Small intestine (tissue), 7 donors: ENCODE results near the gene SPOCD1. TPM values are rescaled to one million over a fixed set of nuclear protein-coding genes. Genes with fewer than 3 reads are reported as not detected.
A peak's percentile ranks its signal among the peaks of the same experiment; 100 is the strongest.

Experiments
- DNase-seq, 2 donors: peaks; one replicate each; pipeline versions ENCODE4 v3.0.0 to v3.0.0-alpha.2; 2013
- FAIRE-seq: peaks from 2 replicates; lab custom pipeline; 2012; peaks lifted over from hg19 to GRCh38; lab: Jason Lieb, UNC
- H3K27ac ChIP-seq, 3 donors: one replicate each; pipeline ENCODE4 v1.5.1; 2013; ENCODE audit warnings: low read length in 2 of 3, mild to moderate bottlenecking in 2 of 3, control low read depth in 1 of 3, inconsistent platforms in 1 of 3, low read depth in 1 of 3, moderate library complexity in 1 of 3
- H3K27me3 ChIP-seq, 3 donors: one replicate each; pipeline ENCODE4 v1.6.1; 2013; ENCODE audit warnings: low read length in 3 of 3, inconsistent platforms in 1 of 3; ENCODE audit not compliant: control insufficient read depth in 3 of 3, insufficient read depth in 3 of 3
- H3K36me3 ChIP-seq, 3 donors: one replicate each; pipeline ENCODE4 v1.6.1; 2013; ENCODE audit warnings: low read length in 3 of 3, inconsistent platforms in 1 of 3, low read depth in 1 of 3, mild to moderate bottlenecking in 1 of 3, moderate library complexity in 1 of 3; ENCODE audit not compliant: control insufficient read depth in 3 of 3, insufficient read depth in 2 of 3
- H3K4me1 ChIP-seq, 3 donors: one replicate each; pipeline ENCODE4 v1.6.1; 2013; ENCODE audit warnings: low read length in 2 of 3, inconsistent platforms in 1 of 3, low read depth in 1 of 3, mild to moderate bottlenecking in 1 of 3, moderate library complexity in 1 of 3; ENCODE audit not compliant: control insufficient read depth in 3 of 3, insufficient read depth in 2 of 3
- H3K4me3 ChIP-seq, 3 donors: one replicate each; pipeline ENCODE4 v1.5.1; 2013; ENCODE audit warnings: low read length in 3 of 3, control low read depth in 1 of 3, inconsistent platforms in 1 of 3, low read depth in 1 of 3, mild to moderate bottlenecking in 1 of 3, moderate library complexity in 1 of 3
- H3K9me3 ChIP-seq, 2 donors: one replicate each; pipeline ENCODE4 v1.6.1; 2013; ENCODE audit warnings: low read depth in 1 of 2, low read length in 1 of 2; ENCODE audit not compliant: control insufficient read depth in 2 of 2, insufficient read depth in 1 of 2
- WGBS, 3 donors: extraction: QIAGEN DNeasy Blood & Tissue Kit; methylation state at CpG; one replicate each; pipeline ENCODE4 v1.1.7; 2013; 5-methylcytosine and 5-hydroxymethylcytosine counted together
- polyA plus RNA-seq, 4 donors: library from polyadenylated mRNA; stranded (reverse) in 3 of 4; unstranded in 1 of 4; fragments of 200-250 nt in 3 of 4; fragments of 120-200 nt in 1 of 4; gene quantifications; one replicate each; pipeline versions ENCODE4 v1.2.1 to v1.2.3, GENCODE V29; 2013
- donor health status: healthy with polysubstance abuse.
- donor health status: control.
- donor health status: control.
- donor health status: Bipolar disorder and iron deficiency.
- donor health status: healthy.

SPOCD1 gene
- polyA plus RNA-seq, 4 donors = 0.81 to 2.0 (median 1.1) TPM; not detected in 1

DNA sequence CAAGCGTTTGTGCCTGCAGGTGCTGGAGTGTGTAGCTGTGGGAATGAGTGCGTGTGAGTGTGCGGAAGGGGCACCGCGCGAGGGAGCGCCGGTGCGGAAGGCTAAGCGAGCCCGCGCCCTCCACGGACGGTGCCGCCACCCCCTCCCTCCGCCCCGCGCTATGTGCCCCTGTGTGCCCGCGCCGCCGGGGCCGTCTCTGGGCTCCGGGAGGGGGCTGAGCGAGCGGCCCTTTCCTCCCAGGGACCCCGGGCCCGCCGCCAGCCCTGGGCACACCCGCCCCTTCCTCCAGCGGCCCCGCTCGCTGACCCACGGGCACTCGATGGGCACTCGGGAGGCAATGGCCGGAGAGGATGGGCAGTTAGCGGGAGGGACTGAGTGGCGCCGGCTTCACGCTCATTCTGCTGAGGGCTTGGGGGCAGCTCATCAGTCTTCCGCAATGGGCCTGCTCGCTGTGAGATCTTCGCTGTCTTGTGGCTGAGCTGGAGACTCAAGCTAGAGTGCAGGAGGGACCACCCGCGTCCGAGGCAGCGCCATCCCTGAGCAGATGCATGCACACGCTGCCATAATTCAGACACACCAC lies 43.1 kb downstream of the SPOCD1 start:
- H3K27me3 ChIP-seq = peaks cover 4 to 66% (median 31%) of the 10 kb centered on the region in 3 donors
- no peak overlapping the region for H3K27ac ChIP-seq
- no peaks in the 10 kb centered on the region for H3K36me3 ChIP-seq
- FAIRE-seq (no peak), DNase-seq (no peak)
- peak overlapping the region in 2 of 3 donors; percentile 3 to 18 for H3K4me3 ChIP-seq
- peaks cover 0 to 39% (median 0%) of the 10 kb centered on the region in 3 donors for H3K4me1 ChIP-seq
- WGBS, 3 donors = 14 to 18% (median 15%) methylated on average over 31 to 49 of the region's 49 CpGs
- no peaks in the 10 kb centered on the region for H3K9me3 ChIP-seq

DNA sequence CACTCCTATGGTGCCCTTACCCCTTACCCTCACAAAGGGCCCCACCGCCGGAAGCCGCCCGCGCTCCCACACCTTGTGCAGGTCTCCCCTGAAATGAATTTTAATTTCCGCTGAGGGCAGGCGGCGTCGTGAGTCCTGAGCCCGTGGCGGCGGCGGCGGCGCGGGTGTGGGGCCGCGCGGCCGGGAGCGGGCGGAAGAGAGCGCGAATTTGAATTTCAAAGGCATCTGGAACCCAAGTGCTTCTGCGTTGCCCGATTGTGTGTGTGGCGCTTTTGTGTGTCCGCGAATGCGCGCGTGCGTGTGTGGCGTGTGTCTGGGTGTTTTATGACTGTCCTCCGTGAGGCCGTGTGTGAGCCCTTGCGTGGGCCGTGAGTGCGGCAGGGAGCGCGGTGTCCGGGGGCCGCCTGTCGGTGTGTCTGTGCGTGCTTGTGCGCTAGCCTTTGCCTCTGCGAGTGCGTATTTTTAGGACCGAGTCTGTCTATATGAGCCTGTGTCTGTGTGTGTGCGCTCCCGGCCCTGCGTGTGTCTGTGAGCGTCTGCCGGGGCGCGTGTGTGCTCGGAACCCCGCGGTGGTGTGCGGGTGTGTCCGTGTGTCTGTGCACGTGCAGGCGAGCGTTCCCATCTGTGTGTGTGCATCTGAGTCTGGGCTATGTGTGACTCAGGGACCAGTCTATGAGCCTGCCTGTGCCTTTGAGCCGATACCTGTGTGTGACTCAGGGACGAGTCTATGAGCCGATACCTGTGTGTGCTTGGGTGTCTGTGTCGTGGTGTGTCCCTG lies 43.7 kb downstream of the SPOCD1 start:
- Histone ChIP-seq H3K27me3 (peaks cover 4 to 71% (median 31%) of the 10 kb centered on the region in 3 donors), H3K4me3 (peak overlapping the region in 2 of 3 donors; percentile 3 to 18), H3K36me3 (no peaks in the 10 kb centered on the region), H3K27ac (no peak overlapping the region), H3K9me3 (no peaks in the 10 kb centered on the region), H3K4me1 (peaks cover 0 to 39% (median 0%) of the 10 kb centered on the region in 3 donors)
- DNase-seq (peak; percentile 67 to 73), FAIRE-seq (no peak)
- WGBS, 3 donors = 4 to 11% (median 5%) methylated on average over 61 to 68 of the region's 68 CpGs

DNA sequence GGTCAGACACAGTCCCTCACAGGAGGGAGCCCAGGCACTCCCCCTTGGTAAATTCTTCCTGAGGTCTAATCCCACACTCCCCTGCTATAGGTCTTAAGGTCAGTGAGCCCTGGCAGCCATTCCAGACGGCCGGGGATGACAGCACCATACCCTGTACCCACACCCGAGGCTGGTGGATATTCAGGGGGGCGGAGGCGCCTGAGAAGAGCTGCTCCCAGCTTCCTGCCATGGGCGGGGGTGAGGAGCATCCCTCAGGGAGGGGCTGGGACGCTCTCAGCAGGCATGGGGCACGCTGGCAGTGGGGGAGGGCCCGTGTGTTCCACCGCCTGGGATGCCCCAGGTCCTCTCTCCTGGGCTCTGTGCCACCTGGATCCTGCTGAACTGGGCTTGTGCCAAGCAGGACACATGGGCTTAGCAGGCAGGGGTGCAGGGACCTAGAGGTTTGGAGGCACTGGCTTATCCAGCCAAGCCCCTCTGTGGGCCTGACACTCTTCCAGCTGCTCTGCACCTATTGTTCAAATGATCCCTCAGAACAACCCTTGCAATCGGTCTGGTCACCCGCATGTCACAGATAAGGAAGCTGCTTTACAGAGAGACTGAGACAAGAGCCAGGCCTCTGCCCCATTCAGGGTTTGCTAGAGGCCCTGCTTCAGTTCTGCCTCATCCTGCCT lies 46.0 kb downstream of the SPOCD1 start:
- Histone ChIP-seq H3K36me3 (no peaks in the 10 kb centered on the region), H3K4me3 (no peak overlapping the region), H3K9me3 (no peaks in the 10 kb centered on the region), H3K27ac (no peak overlapping the region), H3K27me3 (peaks cover 4 to 62% (median 24%) of the 10 kb centered on the region in 3 donors), H3K4me1 (peaks cover 0 to 41% (median 0%) of the 10 kb centered on the region in 3 donors)
- DNase-seq (no peak), FAIRE-seq (no peak)
- 31 to 56% (median 43%) methylated on average over 10 to 12 of the region's 12 CpGs for WGBS, 3 donors

GRCh38 chr1:31768939-31769704 lies 46.7 kb downstream of the SPOCD1 start:
- no peaks in the 10 kb centered on the region for H3K36me3 ChIP-seq
- H3K4me3 ChIP-seq = no peak overlapping the region
- H3K27ac ChIP-seq = no peak overlapping the region
- peaks cover 0 to 47% (median 0%) of the 10 kb centered on the region in 3 donors for H3K4me1 ChIP-seq
- WGBS, 3 donors = 35 to 63% (median 44%) methylated on average over 5 of the region's 5 CpGs
- no peak for FAIRE-seq
- DNase-seq = no peak
- no peaks in the 10 kb centered on the region for H3K9me3 ChIP-seq
- H3K27me3 ChIP-seq = peaks cover 0 to 61% (median 20%) of the 10 kb centered on the region in 3 donors

DNA sequence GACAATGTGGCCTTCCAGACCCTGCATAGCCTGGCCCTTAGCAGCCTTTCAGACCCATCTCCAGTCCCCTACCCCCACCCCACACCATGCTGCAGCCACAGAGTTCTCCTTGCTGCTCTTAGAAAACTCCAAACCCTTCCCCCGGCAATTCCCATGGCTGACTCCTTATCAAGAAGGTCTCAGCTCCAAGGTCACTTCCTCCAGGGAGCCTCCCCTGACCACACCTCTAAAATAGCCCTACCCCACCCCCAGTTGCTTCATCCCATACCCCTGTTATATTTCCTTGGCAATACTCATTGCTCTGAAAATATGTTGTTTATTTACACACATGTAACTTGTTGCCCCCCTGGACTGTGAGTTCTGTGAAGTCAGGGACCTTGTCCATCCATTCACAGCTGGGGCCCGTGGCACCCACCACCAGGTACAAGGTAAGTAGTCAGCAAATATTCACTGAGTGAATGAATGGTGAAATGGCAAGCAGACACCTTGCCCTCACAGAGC lies 47.4 kb downstream of the SPOCD1 start:
- FAIRE-seq (no peak), DNase-seq (peak; percentile 55 to 71)
- Histone ChIP-seq H3K27ac (no peak overlapping the region), H3K27me3 (peaks cover 0 to 56% (median 17%) of the 10 kb centered on the region in 3 donors), H3K9me3 (no peaks in the 10 kb centered on the region), H3K36me3 (no peaks in the 10 kb centered on the region), H3K4me1 (peaks cover 0 to 48% (median 0%) of the 10 kb centered on the region in 3 donors), H3K4me3 (no peak overlapping the region)
- WGBS, 3 donors = 29 to 47% (median 33%) methylated on average over 2 of the region's 2 CpGs

DNA sequence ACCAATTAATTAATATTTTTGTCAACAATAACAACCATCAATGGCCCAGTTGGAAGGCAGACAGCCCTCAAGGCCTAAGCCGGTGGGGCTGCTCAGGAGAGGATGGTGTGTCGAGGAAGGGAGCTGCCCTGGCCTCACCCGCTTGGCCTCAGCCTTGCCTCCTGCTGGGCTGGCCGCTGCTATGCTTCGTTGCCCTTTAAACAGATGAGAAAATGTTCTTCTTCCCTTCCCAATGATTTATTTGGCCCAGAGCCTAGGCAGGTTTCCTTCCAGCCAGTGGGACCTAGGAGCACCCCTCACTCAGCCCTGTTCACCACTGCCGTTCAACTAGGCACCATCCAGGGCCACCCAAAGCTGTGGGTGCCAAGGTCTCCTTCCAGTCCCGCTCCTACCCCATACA lies 48.6 kb downstream of the SPOCD1 start:
- WGBS, 3 donors = 75 to 85% (median 82%) methylated on average over 7 of the region's 7 CpGs
- peaks cover 0 to 56% (median 8%) of the 10 kb centered on the region in 3 donors for H3K27me3 ChIP-seq

DNA sequence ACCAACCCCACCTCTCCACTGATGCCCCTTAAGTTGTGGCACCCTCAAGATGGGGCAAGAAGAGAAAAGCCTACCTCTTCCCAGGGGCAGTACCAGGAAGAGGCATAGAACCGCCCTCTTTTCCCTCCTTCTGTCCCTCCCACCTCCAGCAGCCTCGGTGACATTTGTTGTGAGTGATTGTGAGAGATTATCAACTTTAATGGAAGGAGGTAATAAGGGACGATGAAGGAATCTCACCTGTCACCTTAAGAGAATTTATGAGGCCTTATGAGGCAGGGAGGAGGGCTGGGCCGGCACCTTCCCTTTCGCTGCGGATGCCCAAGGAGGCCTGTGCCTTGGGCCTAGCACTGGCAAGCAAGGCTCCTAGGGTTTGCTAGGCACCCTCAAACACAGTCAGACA lies 50.3 kb downstream of the SPOCD1 start:
- WGBS, 3 donors = 43 to 67% (median 46%) methylated on average over 6 of the region's 6 CpGs
- FAIRE-seq = no peak

More for the DNA sequence above, 48.6 kb downstream of the SPOCD1 start:
- no peak overlapping the region for H3K4me3 ChIP-seq
- no peak for FAIRE-seq
- H3K36me3 ChIP-seq = no peaks in the 10 kb centered on the region
- H3K4me1 ChIP-seq = peaks cover 0 to 49% (median 0%) of the 10 kb centered on the region in 3 donors
- H3K9me3 ChIP-seq = no peaks in the 10 kb centered on the region
- H3K27ac ChIP-seq = no peak overlapping the region
- DNase-seq = no peak

More for the DNA sequence above, 50.3 kb downstream of the SPOCD1 start:
- Histone ChIP-seq H3K27ac (no peak overlapping the region), H3K27me3 (peaks cover 0 to 52% (median 4%) of the 10 kb centered on the region in 3 donors), H3K4me3 (no peak overlapping the region), H3K9me3 (no peaks in the 10 kb centered on the region), H3K4me1 (peaks cover 0 to 55% (median 0%) of the 10 kb centered on the region in 3 donors), H3K36me3 (no peaks in the 10 kb centered on the region)
- DNase-seq = no peak
